Spleen (tissue), 7 donors: ENCODE data around the gene GAPVD1.

Source experiments
- CTCF ChIP-seq, 11 experiments: fragments of 200-600 bp in 7 of 11; fragments of 450-650 bp in 4 of 11; sonication (generic) in 4 of 11; IDR thresholded peaks in 8 of 11; conservative IDR thresholded peaks in 3 of 11; 1 replicate in 7 of 11; 2 replicates in 4 of 11; pipeline versions ENCODE4 v1.4.0 to v1.8.0; 2016 to 2021; ENCODE audit warnings: antibody characterized with exemption in 11 of 11, inconsistent platforms in 4 of 11, mild to moderate bottlenecking in 1 of 11
- POLR2A ChIP-seq, 3 donors: fragments of 450-650 bp; IDR thresholded peaks; one replicate each; pipeline ENCODE4 v1.5.1; 2017; ENCODE audit warnings: antibody characterized with exemption in 3 of 3, mild to moderate bottlenecking in 1 of 3
- POLR2AphosphoS5 ChIP-seq, 3 donors: sonication (generic); formaldehyde crosslinking; IDR thresholded peaks; one replicate each; pipeline ENCODE4 v1.5.1; 2017; ENCODE audit warnings: antibody characterized with exemption in 3 of 3
- donor health status: DM: no; HTN: no; CAD: no; lungs with moderate emphysema.
- donor health status: DM: no; HTN: no; CAD: no.
- donor health status: DM: no; HTN: no; CAD: no.

- no peak for TF ChIP-seq CTCF (IDR thresholded peaks at IDR 0.05 in 8 of 11, conservative IDR thresholded peaks at IDR 0.05 in 3 of 11)
- TF ChIP-seq POLR2AphosphoS5 (IDR thresholded peaks at IDR 0.05), result no peak
- TF ChIP-seq POLR2A (IDR thresholded peaks at IDR 0.05), result no peak
Measured at GRCh38 chr9:125329978-125330377, 68.4 kb downstream of the GAPVD1 start.
